HEK293 (cell line): Measurements from ENCODE around the gene ANKRD31.

Experiments used
- CTCF ChIP-seq: fragments of 450-650 bp; formaldehyde crosslinking; IDR thresholded peaks from 2 replicates; pipeline ENCODE4 v1.5.1; 2016; ENCODE audit warnings: missing biosample characterization, missing genetic modification characterization
- GLIS1 ChIP-seq: fragments of 450-650 bp; formaldehyde crosslinking; IDR thresholded peaks from 2 replicates; pipeline ENCODE4 v1.5.1; 2016; ENCODE audit warnings: missing biosample characterization, missing genetic modification characterization
- REST ChIP-seq: fragments of 450-650 bp; formaldehyde crosslinking; IDR thresholded peaks from 2 replicates; pipeline ENCODE4 v1.5.1; 2016; ENCODE audit warnings: missing biosample characterization, missing genetic modification characterization
- YY1 ChIP-seq: fragments of 450-650 bp; formaldehyde crosslinking; IDR thresholded peaks from 2 replicates; pipeline ENCODE4 v1.5.1; 2018; ENCODE audit warnings: missing biosample characterization, missing genetic modification characterization
- ZBTB20 ChIP-seq: fragments of 450-650 bp; formaldehyde crosslinking; IDR thresholded peaks from 2 replicates; pipeline ENCODE4 v1.5.1; 2016; ENCODE audit warnings: missing biosample characterization, missing genetic modification characterization
- ZFP37 ChIP-seq: fragments of 450-650 bp; formaldehyde crosslinking; IDR thresholded peaks from 2 replicates; pipeline ENCODE4 v1.5.1; 2016; ENCODE audit warnings: missing biosample characterization, missing genetic modification characterization
- ZNF121 ChIP-seq: fragments of 450-650 bp; formaldehyde crosslinking; IDR thresholded peaks from 2 replicates; pipeline ENCODE4 v1.5.1; 2016; ENCODE audit warnings: missing biosample characterization, missing genetic modification characterization
- ZNF514 ChIP-seq: fragments of 450-650 bp; formaldehyde crosslinking; IDR thresholded peaks from 2 replicates; pipeline ENCODE4 v1.5.1; 2016; ENCODE audit warnings: missing biosample characterization, missing genetic modification characterization
- ZNF629 ChIP-seq: fragments of 450-650 bp; formaldehyde crosslinking; IDR thresholded peaks from 2 replicates; pipeline ENCODE4 v1.5.1; 2017; ENCODE audit warnings: missing biosample characterization, missing genetic modification characterization
- ZNF843 ChIP-seq: fragments of 450-650 bp; formaldehyde crosslinking; IDR thresholded peaks from 2 replicates; pipeline ENCODE4 v1.5.1; 2016; ENCODE audit warnings: missing biosample characterization, missing genetic modification characterization

- no peak for TF ChIP-seq ZFP37 (tag by site-specific recombination)
- no peak for TF ChIP-seq ZNF514 (tag by site-specific recombination)
- no peak for TF ChIP-seq CTCF (tag by site-specific recombination)
- no peak for TF ChIP-seq ZBTB20
- no peak for TF ChIP-seq REST (tag by site-specific recombination)
- no peak for TF ChIP-seq ZNF843 (tag by site-specific recombination)
- TF ChIP-seq ZNF121 (tag by site-specific recombination), result no peak
- TF ChIP-seq GLIS1 (tag by site-specific recombination), result no peak
- no peak for TF ChIP-seq ZNF629 (tag by site-specific recombination)
- TF ChIP-seq YY1, result no peak
Observed at GRCh38 chr5:75279321-75279720, 42.6 kb upstream of the ANKRD31 start.
